ENCODE data around the gene ANKRD13B. TPM values are rescaled to one million over a fixed set of nuclear protein-coding genes. Genes with fewer than 3 reads are reported as not detected.
A peak's percentile ranks its signal among the peaks of the same experiment; 100 is the strongest.

Gene ANKRD13B
- total and polyA plus RNA-seq, 2 of the 13 experiments (the other 11 are each of a cell fraction or from before 2014, with no cell fraction given): 1.7 to 1.8 TPM

DNA sequence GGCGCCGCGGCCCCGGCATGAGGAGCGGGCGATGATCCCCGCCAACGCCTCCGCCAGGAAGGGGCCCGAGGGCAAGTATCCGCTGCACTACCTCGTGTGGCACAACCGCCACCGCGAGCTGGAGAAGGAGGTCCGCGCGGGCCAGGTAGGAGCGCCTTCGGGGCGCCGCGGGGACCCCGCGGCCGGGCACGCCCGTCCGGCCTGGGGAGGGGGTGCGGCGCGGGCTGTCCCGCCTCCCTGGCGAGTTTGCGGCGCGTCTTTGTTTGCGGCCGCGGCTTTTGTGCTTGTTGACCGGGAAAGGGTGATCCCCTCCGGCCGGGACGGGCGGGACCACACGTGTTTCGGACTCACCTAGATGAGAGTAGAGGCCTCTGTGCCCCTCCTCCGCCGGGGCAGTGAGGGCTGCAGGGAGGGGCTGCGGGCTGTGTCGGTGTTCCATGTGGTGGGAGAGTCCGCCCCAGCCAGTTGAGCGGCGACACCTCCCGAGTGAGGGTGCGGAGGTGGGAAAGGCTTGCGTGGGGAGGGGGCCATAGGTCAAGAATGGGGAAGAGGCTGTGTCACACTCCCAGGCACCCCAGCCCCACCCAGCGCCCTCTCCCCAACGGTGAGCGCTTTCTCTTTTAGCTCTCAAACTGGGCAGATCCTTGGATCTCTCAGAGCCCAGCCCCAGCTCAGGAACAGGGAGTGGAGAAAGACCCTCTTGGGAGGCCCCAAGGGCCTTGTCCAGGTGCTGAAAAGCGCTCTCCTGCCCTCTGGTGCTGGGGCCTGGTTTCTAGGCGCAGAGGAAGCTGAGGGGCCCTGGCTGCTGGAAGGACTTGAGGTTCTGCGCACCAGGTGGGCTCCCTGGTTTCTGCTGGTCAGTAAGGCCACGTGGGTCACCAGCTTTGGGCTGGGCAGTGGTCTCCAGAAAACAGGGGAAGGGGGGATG is 923 bp downstream of the ANKRD13B start (continued):
- no peak; the same call in 1 of the 2 replicates for TF ChIP-seq CCDC6 (CRISPR knock-in tag; IDR thresholded peaks at IDR 0.05)

GRCh38 chr17:29594519-29595090 is 1.7 kb downstream of the ANKRD13B start:
- peaks cover 64% of the 10 kb centered on the region for H3K4me1 ChIP-seq (ENCODE audit: insufficient read depth, low read length)
- no peak for FAIRE-seq
- no peak for DNase-seq (ENCODE audit: low spot score)
- ATAC-seq: no peak
- BruUV-seq (replicated peaks): no TSS peak
- no peaks in the 10 kb centered on the region for H3K79me2 ChIP-seq (ENCODE audit: insufficient read depth, low read length)
- no peak overlapping the region for H3K9ac ChIP-seq (ENCODE audit: insufficient read depth, low read depth, low read length)
- H2AFZ ChIP-seq (ENCODE audit: low read length): no peak overlapping the region
- peak overlapping the region; percentile 86 for H3K4me2 ChIP-seq (ENCODE audit: low read depth, low read length)
- H3K27me3 ChIP-seq (ENCODE audit: control insufficient read depth in 1 of 2, insufficient read depth in 2 of 2, low read length in 2 of 2): peaks cover 3 to 33% of the 10 kb centered on the region in 2 experiments; a peak in 3 of 5 replicates
- no peaks in the 10 kb centered on the region for H3K36me3 ChIP-seq (replicated peaks in 1 of 2; ENCODE audit: control insufficient read depth in 1 of 2, insufficient read depth in 2 of 2, low read length in 2 of 2)
- H3K27ac ChIP-seq (ENCODE audit: extremely low read length, insufficient read depth, low read length): no peak overlapping the region
- 28% methylated on average over 8 of the region's 11 CpGs for WGBS (ENCODE audit: low lambda C conversion rate)
- intact Hi-C loops (cut with micrococcal nuclease; ENCODE audit: unreplicated experiment) (loop anchor here (10.0 kb wide), 1 partner anchor 220 kb away; no protein-coding TSS in a partner anchor), in situ Hi-C loops (cut with HindIII; ENCODE audit: extremely low pct_ligation_motif_present, low pct_unique_long_range_greater_than_20kb) (no loop called here)
- no peaks in the 10 kb centered on the region for H3K9me3 ChIP-seq (ENCODE audit: low read length)
- H3K4me3 ChIP-seq (replicated peaks in 1 of 3; ENCODE audit: insufficient read depth in 1 of 3, low read depth in 2 of 3, low read length in 3 of 3): peak overlapping the region in 1 of 3 experiments; percentile 71; a peak in 1 of 6 replicates
- CTCF ChIA-PET (ENCODE audit: low intra/inter-chr PET ratio, low total read pairs): interaction anchor here (0.8 to 1.5 kb wide), 2 partner anchors 14 to 224 kb away, joined by 3 to 5 read pairs; no protein-coding TSS in a partner anchor
- no peaks in the 10 kb centered on the region for H4K20me1 ChIP-seq (ENCODE audit: insufficient read depth, low read length)
- POLR2A ChIA-PET: interaction anchor here (0.9 to 1.0 kb wide), 2 partner anchors 20 to 300 kb away, joined by 3 read pairs; partner anchors contain the start of gene NUFIP2
- TF ChIP-seq HOXA9 (CRISPR knock-in tag; IDR thresholded peaks at IDR 0.05; ENCODE audit: borderline replicate concordance) (no peak), ZNF740 (CRISPR knock-in tag; IDR thresholded peaks at IDR 0.05) (no peak), HDAC1 (CRISPR knock-in tag; IDR thresholded peaks at IDR 0.05) (no peak), NCOR1 (IDR thresholded peaks at IDR 0.05; ENCODE audit: borderline replicate concordance, low read length) (no peak), NFATC3 (CRISPR knock-in tag; IDR thresholded peaks at IDR 0.05) (no peak), ZSCAN12 (CRISPR knock-in tag; IDR thresholded peaks at IDR 0.05) (no peak), FOXM1 (CRISPR knock-in tag; IDR thresholded peaks at IDR 0.05) (no peak), KDM6A (CRISPR knock-in tag; IDR thresholded peaks at IDR 0.05; ENCODE audit: low read depth) (no peak), ZKSCAN1 (IDR thresholded peaks at IDR 0.05; ENCODE audit: low read length) (no peak), PHF21A (CRISPR knock-in tag; IDR thresholded peaks at IDR 0.05) (no peak)
- TF ChIP-seq, protein P1, sequence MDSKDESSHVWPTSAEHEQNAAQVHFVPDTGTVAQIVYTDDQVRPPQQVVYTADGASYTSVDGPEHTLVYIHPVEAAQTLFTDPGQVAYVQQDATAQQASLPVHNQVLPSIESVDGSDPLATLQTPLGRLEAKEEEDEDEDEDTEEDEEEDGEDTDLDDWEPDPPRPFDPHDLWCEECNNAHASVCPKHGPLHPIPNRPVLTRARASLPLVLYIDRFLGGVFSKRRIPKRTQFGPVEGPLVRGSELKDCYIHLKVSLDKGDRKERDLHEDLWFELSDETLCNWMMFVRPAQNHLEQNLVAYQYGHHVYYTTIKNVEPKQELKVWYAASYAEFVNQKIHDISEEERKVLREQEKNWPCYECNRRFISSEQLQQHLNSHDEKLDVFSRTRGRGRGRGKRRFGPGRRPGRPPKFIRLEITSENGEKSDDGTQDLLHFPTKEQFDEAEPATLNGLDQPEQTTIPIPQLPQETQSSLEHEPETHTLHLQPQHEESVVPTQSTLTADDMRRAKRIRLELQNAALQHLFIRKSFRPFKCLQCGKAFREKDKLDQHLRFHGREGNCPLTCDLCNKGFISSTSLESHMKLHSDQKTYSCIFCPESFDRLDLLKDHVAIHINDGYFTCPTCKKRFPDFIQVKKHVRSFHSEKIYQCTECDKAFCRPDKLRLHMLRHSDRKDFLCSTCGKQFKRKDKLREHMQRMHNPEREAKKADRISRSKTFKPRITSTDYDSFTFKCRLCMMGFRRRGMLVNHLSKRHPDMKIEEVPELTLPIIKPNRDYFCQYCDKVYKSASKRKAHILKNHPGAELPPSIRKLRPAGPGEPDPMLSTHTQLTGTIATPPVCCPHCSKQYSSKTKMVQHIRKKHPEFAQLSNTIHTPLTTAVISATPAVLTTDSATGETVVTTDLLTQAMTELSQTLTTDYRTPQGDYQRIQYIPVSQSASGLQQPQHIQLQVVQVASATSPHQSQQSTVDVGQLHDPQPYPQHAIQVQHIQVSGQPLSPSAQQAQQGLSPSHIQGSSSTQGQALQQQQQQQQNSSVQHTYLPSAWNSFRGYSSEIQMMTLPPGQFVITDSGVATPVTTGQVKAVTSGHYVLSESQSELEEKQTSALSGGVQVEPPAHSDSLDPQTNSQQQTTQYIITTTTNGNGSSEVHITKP (CRISPR knock-in tag; IDR thresholded peaks at IDR 0.05; ENCODE audit: low read depth): no peak
- TF ChIP-seq, protein P2, sequence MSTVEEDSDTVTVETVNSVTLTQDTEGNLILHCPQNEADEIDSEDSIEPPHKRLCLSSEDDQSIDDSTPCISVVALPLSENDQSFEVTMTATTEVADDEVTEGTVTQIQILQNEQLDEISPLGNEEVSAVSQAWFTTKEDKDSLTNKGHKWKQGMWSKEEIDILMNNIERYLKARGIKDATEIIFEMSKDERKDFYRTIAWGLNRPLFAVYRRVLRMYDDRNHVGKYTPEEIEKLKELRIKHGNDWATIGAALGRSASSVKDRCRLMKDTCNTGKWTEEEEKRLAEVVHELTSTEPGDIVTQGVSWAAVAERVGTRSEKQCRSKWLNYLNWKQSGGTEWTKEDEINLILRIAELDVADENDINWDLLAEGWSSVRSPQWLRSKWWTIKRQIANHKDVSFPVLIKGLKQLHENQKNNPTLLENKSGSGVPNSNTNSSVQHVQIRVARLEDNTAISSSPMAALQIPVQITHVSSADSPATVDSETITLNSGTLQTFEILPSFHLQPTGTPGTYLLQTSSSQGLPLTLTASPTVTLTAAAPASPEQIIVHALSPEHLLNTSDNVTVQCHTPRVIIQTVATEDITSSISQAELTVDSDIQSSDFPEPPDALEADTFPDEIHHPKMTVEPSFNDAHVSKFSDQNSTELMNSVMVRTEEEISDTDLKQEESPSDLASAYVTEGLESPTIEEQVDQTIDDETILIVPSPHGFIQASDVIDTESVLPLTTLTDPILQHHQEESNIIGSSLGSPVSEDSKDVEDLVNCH (CRISPR knock-in tag; IDR thresholded peaks at IDR 0.05): no peak

Data from HepG2 (cell line).